Muscle of leg (tissue), 11 donors: ENCODE results near the gene PEX5. TPM values are rescaled to one million over a fixed set of nuclear protein-coding genes. Genes with fewer than 3 reads are reported as not detected.
"Not testable (repeated sequence)": the region's sequence is repeated elsewhere in the genome, so short reads cannot be mapped to it uniquely, and the experiment has no call there.

Experiments used
- DNase-seq: peaks from one replicate; pipeline ENCODE4 v3.0.0; 2013
- H3K27ac ChIP-seq: one replicate; pipeline ENCODE4 v1.5.1; 2013; ENCODE audit warnings: mild to moderate bottlenecking, low read length, control low read depth
- H3K27me3 ChIP-seq: one replicate; pipeline ENCODE4 v1.6.1; 2013; ENCODE audit warnings: low read length; ENCODE audit not compliant: control insufficient read depth, insufficient read depth
- H3K36me3 ChIP-seq: one replicate; pipeline ENCODE4 v1.6.1; 2013; ENCODE audit warnings: low read length; ENCODE audit not compliant: control insufficient read depth, insufficient read depth
- H3K4me1 ChIP-seq: one replicate; pipeline ENCODE4 v1.6.1; 2013; ENCODE audit warnings: low read length; ENCODE audit not compliant: control insufficient read depth, insufficient read depth
- H3K4me3 ChIP-seq: one replicate; pipeline ENCODE4 v1.5.1; 2013; ENCODE audit warnings: low read length, control low read depth
- H3K9me3 ChIP-seq: replicated peaks from 2 replicates; pipeline ENCODE4 v1.6.1; 2013; ENCODE audit warnings: low read depth, low read length; ENCODE audit not compliant: control insufficient read depth
- WGBS: methylation state at CpG from one replicate; pipeline ENCODE4 v1.1.5; 2013; ENCODE audit warnings: missing lambda C conversion rate; ENCODE audit not compliant: insufficient coverage; 5-methylcytosine and 5-hydroxymethylcytosine counted together
- polyA plus RNA-seq, 8 donors: library from polyadenylated mRNA; unstranded; fragments of 120-200 nt; gene quantifications; one replicate each; pipeline versions ENCODE4 v1.2.1 to v1.2.3, GENCODE V29; 2013; ENCODE audit warnings: inconsistent platforms in 1 of 8, low replicate concordance in 1 of 8; ENCODE audit not compliant: insufficient read length in 8 of 8, insufficient read depth in 1 of 8
- total RNA-seq: library from RNA; stranded (reverse); fragments of 120-200 nt; gene quantifications from one replicate; pipeline ENCODE4 v1.2.4, GENCODE V29; 2013

PEX5 gene
- total and polyA plus RNA-seq, 9 donors = 26.0 to 44.8 (median 38.4) TPM

- not testable (repeated sequence) for H3K4me3 ChIP-seq, H3K36me3 ChIP-seq, H3K9me3 ChIP-seq, DNase-seq, H3K4me1 ChIP-seq, H3K27ac ChIP-seq, H3K27me3 ChIP-seq
- 82% methylated on average over 9 of the region's 22 CpGs for WGBS
These were observed 62.0 kb downstream of the PEX5 start for GRCh38 chr12:7251328-7251996.

GRCh38 chr12:7259060-7259459 lies 69.6 kb downstream of the PEX5 start:
- Histone ChIP-seq H3K27me3 (no peaks in the 10 kb centered on the region), H3K36me3 (no peaks in the 10 kb centered on the region), H3K27ac (no peak overlapping the region), H3K9me3 (no peaks in the 10 kb centered on the region), H3K4me1 (no peaks in the 10 kb centered on the region), H3K4me3 (no peak overlapping the region)
- DNase-seq = no peak
- no CpG with 5 or more reads among the region's 1 CpG for WGBS

Other genes with a start within 250 kb of the PEX5 start
- not detected for gene RNU7-1, start 245.9 kb upstream of the PEX5 start, total RNA-seq
- not detected for gene RNU7-1, start 245.9 kb upstream of the PEX5 start, polyA plus RNA-seq
- gene C12orf57, start 245.7 kb upstream of the PEX5 start, total RNA-seq = 350 TPM
- gene C12orf57, start 245.7 kb upstream of the PEX5 start, polyA plus RNA-seq = 100 to 1,000 TPM; 135 to 200 (median 182) TPM
- gene PTPN6, start 238.3 kb upstream of the PEX5 start, total RNA-seq = 5.8 TPM
- gene PTPN6, start 238.3 kb upstream of the PEX5 start, polyA plus RNA-seq = 1 to 10 TPM; 4.0 to 8.1 (median 6.0) TPM
- gene PHB2, start 219.0 kb upstream of the PEX5 start, total RNA-seq = 301 TPM
- 100 to 1,000 TPM; 285 to 322 (median 310) TPM for gene PHB2, start 219.0 kb upstream of the PEX5 start, polyA plus RNA-seq
- gene EMG1, start 218.8 kb upstream of the PEX5 start, total RNA-seq = 38.0 TPM
- 10 to 100 TPM; 27.6 to 32.9 (median 30.6) TPM for gene EMG1, start 218.8 kb upstream of the PEX5 start, polyA plus RNA-seq
- 7.8 TPM for gene LPCAT3, start 171.2 kb upstream of the PEX5 start, total RNA-seq
- gene LPCAT3, start 171.2 kb upstream of the PEX5 start, polyA plus RNA-seq = 10 to 100 TPM; 15.9 to 23.2 (median 19.1) TPM
- 91.1 TPM for gene C1S, start 129.0 kb upstream of the PEX5 start, total RNA-seq
- 10 to 100 TPM; 56.2 to 94.2 (median 77.6) TPM for gene C1S, start 129.0 kb upstream of the PEX5 start, polyA plus RNA-seq
- gene C1R, start 97.2 kb upstream of the PEX5 start, total RNA-seq = 87.7 TPM
- 100 to 1,000 TPM in 1 of 8 donors, 10 to 100 TPM in 7; 75.0 to 105 (median 96.2) TPM for gene C1R, start 97.2 kb upstream of the PEX5 start, polyA plus RNA-seq
- gene C1RL, start 80.5 kb upstream of the PEX5 start, total RNA-seq = 13.3 TPM
- gene C1RL, start 80.5 kb upstream of the PEX5 start, polyA plus RNA-seq = 10 to 100 TPM; 11.2 to 18.6 (median 12.9) TPM
- gene RBP5, start 60.8 kb upstream of the PEX5 start, total RNA-seq = 0.49 TPM
- 1 to 10 TPM; 1.6 to 6.5 (median 3.6) TPM for gene RBP5, start 60.8 kb upstream of the PEX5 start, polyA plus RNA-seq
- gene CLSTN3, start 59.3 kb upstream of the PEX5 start, total RNA-seq = 7.2 TPM
- 10 to 100 TPM; 17.1 to 27.2 (median 20.5) TPM for gene CLSTN3, start 59.3 kb upstream of the PEX5 start, polyA plus RNA-seq
- gene ACSM4, start 114.4 kb downstream of the PEX5 start, total RNA-seq = not detected
- under 1 TPM in 7 of 8 donors, not detected in 1; 0.07 to 0.19 (median 0.11) TPM for gene ACSM4, start 114.4 kb downstream of the PEX5 start, polyA plus RNA-seq